MG63 (cell line): ENCODE data around the gene LYRM1. TPM values are rescaled to one million over a fixed set of nuclear protein-coding genes. Genes with fewer than 3 reads are reported as not detected.
"Not testable (repeated sequence)": the region's sequence is repeated elsewhere in the genome, so short reads cannot be mapped to it uniquely, and the experiment has no call there.

Source experiments
- DNase-seq: peaks from one replicate; pipeline ENCODE4 v3.0.0-alpha.2; 2020
- H3K27me3 ChIP-seq: fragments of 250-450 bp; sonication (Bioruptor Pico); 2 replicates; pipeline ENCODE4 v1.5.1; 2020; ENCODE audit warnings: mild to moderate bottlenecking, moderate library complexity
- H3K36me3 ChIP-seq: fragments of 250-450 bp; sonication (Bioruptor Pico); 2 replicates; pipeline ENCODE4 v1.5.1; 2020; ENCODE audit warnings: mild to moderate bottlenecking, moderate library complexity
- H3K4me3 ChIP-seq: fragments of 250-450 bp; sonication (Bioruptor Pico); 2 replicates; pipeline ENCODE4 v1.5.1; 2020; ENCODE audit warnings: mild to moderate bottlenecking, moderate library complexity
- H3K9me3 ChIP-seq: fragments of 250-450 bp; sonication (Bioruptor Pico); 2 replicates; pipeline ENCODE4 v1.5.1; 2020; ENCODE audit warnings: mild to moderate bottlenecking, moderate library complexity
- total RNA-seq: library from RNA; depleted of rRNA; stranded (reverse); fragments of >200 nt; shearing (Covaris generic); gene quantifications from 2 replicates; pipeline ENCODE4 v1.2.3, GENCODE V29; 2014; ENCODE audit warnings: low replicate concordance

LYRM1 gene
- total RNA-seq, 1 experiment from 2014 or later: 65.9 TPM

DNA sequence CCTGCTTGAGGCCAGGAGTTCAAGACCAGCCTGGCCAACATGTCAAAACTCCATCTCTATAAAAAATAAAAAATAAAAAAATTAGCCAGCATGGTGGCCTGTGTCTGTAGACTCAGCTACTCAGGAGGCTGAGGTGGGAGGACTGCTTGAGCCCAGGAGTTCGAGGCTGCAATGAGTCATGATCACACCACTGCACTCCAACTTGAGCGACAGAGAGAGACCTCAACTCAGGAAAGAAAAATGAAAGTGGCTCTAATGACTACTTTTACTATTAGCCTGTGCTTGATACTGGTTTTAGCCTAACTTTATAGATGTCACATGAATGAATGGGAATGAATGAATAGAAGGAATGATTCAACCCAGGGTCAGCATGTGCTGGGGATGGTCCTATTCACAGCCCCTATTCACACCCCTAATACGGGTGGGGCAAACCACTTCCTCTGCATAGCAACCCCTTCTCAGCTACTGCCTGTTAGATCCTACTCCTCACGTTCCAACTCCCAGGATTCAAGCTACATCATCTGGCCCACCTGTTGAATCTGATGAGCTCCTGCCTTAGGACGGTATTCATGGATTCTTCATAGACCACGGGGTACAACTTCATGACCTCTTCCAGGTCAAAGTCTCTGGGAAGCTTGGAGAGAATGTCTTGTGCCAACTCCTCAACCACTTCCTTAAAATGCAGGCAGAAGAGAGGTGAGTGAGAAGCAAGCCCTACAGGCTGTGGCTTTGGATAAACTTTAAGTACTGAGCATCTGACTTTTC lies 40.5 kb downstream of the LYRM1 start:
- H3K9me3 ChIP-seq: no peaks in the 10 kb centered on the region
- H3K4me3 ChIP-seq: no peak overlapping the region
- no peak for DNase-seq
- H3K27me3 ChIP-seq: no peaks in the 10 kb centered on the region
- no peaks in the 10 kb centered on the region for H3K36me3 ChIP-seq

DNA sequence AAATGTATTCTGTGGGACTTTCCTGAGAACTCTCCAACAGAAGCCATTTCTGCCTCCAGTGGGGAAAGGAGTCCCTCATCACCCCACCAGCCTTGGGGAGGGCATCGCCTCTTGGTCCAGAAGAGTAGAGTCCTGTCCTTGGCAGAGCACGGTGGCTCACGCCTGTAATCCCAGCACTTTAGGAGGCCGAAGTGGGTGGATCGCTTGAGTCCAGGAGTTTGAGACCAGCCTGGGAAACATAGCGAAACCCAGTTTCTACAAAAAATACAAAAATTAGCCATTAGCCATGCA lies 41.0 kb downstream of the LYRM1 start:
- no peaks in the 10 kb centered on the region for H3K36me3 ChIP-seq
- no peak overlapping the region for H3K4me3 ChIP-seq
- DNase-seq: no peak
- no peaks in the 10 kb centered on the region for H3K27me3 ChIP-seq
- no peaks in the 10 kb centered on the region for H3K9me3 ChIP-seq

DNA sequence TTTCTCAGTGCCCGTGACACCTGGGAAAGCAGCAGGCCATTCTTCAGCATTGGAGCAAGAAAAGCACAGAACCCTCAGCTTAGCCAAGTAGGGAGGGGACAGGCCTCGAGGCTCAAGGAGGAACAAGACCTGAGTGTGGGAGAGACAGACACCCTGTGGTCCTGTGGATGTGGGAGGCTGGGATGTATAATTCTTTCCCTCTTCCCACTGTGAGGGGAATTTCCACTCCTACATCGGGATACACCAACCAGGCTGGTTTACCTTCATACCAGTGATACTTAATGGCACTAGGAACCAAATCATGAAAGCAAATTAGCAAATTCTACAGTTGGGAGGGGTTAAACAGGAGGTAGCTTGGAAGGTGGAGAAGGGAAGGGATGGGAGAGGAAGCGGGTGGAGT lies 41.7 kb downstream of the LYRM1 start:
- no peaks in the 10 kb centered on the region for H3K27me3 ChIP-seq
- H3K36me3 ChIP-seq: no peaks in the 10 kb centered on the region
- DNase-seq: no peak
- no peak overlapping the region for H3K4me3 ChIP-seq
- no peaks in the 10 kb centered on the region for H3K9me3 ChIP-seq

GRCh38 chr16:20944861-20945574 lies 44.4 kb downstream of the LYRM1 start:
- Histone ChIP-seq H3K27me3 (no peaks in the 10 kb centered on the region), H3K4me3 (no peak overlapping the region), H3K9me3 (no peaks in the 10 kb centered on the region), H3K36me3 (no peaks in the 10 kb centered on the region)
- no peak for DNase-seq

GRCh38 chr16:20945575-20945875 lies 45.0 kb downstream of the LYRM1 start:
- not testable (repeated sequence) for H3K4me3 ChIP-seq, H3K9me3 ChIP-seq, H3K27me3 ChIP-seq, H3K36me3 ChIP-seq, DNase-seq

GRCh38 chr16:20946015-20946629 lies 45.6 kb downstream of the LYRM1 start:
- Histone ChIP-seq H3K36me3 (no peaks in the 10 kb centered on the region), H3K9me3 (no peaks in the 10 kb centered on the region), H3K27me3 (no peaks in the 10 kb centered on the region), H3K4me3 (no peak overlapping the region)
- DNase-seq: no peak

- no peaks in the 10 kb centered on the region for H3K9me3 ChIP-seq
- H3K36me3 ChIP-seq: no peaks in the 10 kb centered on the region
- H3K27me3 ChIP-seq: no peaks in the 10 kb centered on the region
- DNase-seq: no peak
- no peak overlapping the region for H3K4me3 ChIP-seq
Measured at GRCh38 chr16:20948444-20948843, 47.9 kb downstream of the LYRM1 start.

DNA sequence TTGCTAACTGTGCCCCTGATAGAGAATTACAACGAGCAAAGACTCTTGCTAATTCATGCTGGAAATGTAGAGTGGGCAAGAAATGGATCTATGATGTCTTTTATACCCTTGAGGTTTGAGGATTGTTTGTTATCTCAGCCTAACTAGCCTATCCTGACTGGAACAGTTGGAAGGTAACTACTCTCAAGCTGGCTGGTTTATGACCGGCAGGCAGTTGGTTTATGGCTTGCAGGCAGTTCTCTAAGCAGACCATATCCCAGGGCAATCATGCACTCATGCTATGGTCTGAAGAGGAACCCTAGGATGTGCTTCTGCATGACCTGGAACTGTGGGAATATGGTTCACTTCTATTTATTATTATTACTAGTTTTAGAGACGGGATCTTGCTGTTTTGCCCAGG lies 49.1 kb downstream of the LYRM1 start:
- Histone ChIP-seq H3K4me3 (no peak overlapping the region), H3K9me3 (no peaks in the 10 kb centered on the region), H3K36me3 (no peaks in the 10 kb centered on the region), H3K27me3 (no peaks in the 10 kb centered on the region)
- DNase-seq: no peak

DNA sequence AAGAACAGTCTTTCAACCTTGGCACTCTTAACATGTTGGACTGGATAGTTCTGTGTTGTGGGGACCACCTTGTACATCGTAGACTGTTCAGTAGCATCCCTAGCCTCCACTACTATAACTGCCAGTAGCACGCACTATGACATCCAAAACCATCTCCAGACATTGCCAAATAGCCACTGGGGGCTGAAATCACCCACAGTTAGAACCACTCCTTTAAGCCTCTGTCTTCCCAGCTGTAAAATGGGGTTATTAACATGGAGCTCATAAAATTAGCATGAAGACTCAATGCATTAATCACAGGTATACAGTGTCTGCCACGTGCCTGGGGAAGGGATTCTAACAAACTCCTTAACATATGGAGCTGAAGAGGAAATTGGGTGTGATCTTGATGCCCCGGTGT lies 49.7 kb downstream of the LYRM1 start:
- no peak for DNase-seq
- Histone ChIP-seq H3K27me3 (no peaks in the 10 kb centered on the region), H3K36me3 (no peaks in the 10 kb centered on the region), H3K9me3 (no peaks in the 10 kb centered on the region), H3K4me3 (no peak overlapping the region)

- H3K9me3 ChIP-seq: no peaks in the 10 kb centered on the region
- H3K4me3 ChIP-seq: no peak overlapping the region
- H3K36me3 ChIP-seq: no peaks in the 10 kb centered on the region
- DNase-seq: no peak
- no peaks in the 10 kb centered on the region for H3K27me3 ChIP-seq
Measured at GRCh38 chr16:20952139-20952920, 51.8 kb downstream of the LYRM1 start.

GRCh38 chr16:20954574-20954973 lies 54.0 kb downstream of the LYRM1 start:
- H3K4me3 ChIP-seq: no peak overlapping the region
- no peaks in the 10 kb centered on the region for H3K36me3 ChIP-seq
- H3K27me3 ChIP-seq: no peaks in the 10 kb centered on the region
- no peak for DNase-seq
- no peaks in the 10 kb centered on the region for H3K9me3 ChIP-seq

- no peaks in the 10 kb centered on the region for H3K36me3 ChIP-seq
- no peak overlapping the region for H3K4me3 ChIP-seq
- no peaks in the 10 kb centered on the region for H3K27me3 ChIP-seq
- DNase-seq: no peak
- H3K9me3 ChIP-seq: no peaks in the 10 kb centered on the region
Measured at GRCh38 chr16:20956319-20956718, 55.7 kb downstream of the LYRM1 start.

DNA sequence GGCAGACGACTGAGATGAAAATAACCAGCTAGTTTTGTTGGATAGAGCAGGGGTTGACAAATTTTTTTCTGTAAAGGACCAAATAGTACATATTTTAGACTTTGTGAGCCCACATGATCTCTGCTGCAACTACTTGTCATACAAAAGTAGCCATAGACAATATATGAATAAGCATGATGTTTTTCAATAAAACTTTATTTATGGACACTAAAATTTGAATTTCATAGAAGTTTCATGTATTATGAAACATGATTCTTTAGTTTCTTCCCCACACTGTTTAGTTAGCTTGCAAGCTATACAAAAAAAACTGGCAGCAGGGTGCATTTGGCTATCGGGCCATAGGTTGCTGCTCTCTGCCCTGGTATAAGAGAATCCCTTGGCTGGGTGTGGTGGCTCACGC lies 56.6 kb downstream of the LYRM1 start:
- no peak for DNase-seq
- no peaks in the 10 kb centered on the region for H3K27me3 ChIP-seq
- no peak overlapping the region for H3K4me3 ChIP-seq
- no peaks in the 10 kb centered on the region for H3K9me3 ChIP-seq
- no peaks in the 10 kb centered on the region for H3K36me3 ChIP-seq

- no peaks in the 10 kb centered on the region for H3K36me3 ChIP-seq
- no peak overlapping the region for H3K4me3 ChIP-seq
- no peaks in the 10 kb centered on the region for H3K27me3 ChIP-seq
- H3K9me3 ChIP-seq: no peaks in the 10 kb centered on the region
- no peak for DNase-seq
Measured at GRCh38 chr16:20960899-20961298, 60.3 kb downstream of the LYRM1 start.

- Histone ChIP-seq H3K36me3 (no peaks in the 10 kb centered on the region), H3K9me3 (no peaks in the 10 kb centered on the region), H3K4me3 (no peak overlapping the region), H3K27me3 (no peaks in the 10 kb centered on the region)
- no peak for DNase-seq
Measured at GRCh38 chr16:20968765-20969164, 68.2 kb downstream of the LYRM1 start.

- DNase-seq: no peak
- no peaks in the 10 kb centered on the region for H3K9me3 ChIP-seq
- no peaks in the 10 kb centered on the region for H3K27me3 ChIP-seq
- H3K36me3 ChIP-seq: no peaks in the 10 kb centered on the region
- H3K4me3 ChIP-seq: no peak overlapping the region
Measured at GRCh38 chr16:20969386-20969785, 68.8 kb downstream of the LYRM1 start.

DNA sequence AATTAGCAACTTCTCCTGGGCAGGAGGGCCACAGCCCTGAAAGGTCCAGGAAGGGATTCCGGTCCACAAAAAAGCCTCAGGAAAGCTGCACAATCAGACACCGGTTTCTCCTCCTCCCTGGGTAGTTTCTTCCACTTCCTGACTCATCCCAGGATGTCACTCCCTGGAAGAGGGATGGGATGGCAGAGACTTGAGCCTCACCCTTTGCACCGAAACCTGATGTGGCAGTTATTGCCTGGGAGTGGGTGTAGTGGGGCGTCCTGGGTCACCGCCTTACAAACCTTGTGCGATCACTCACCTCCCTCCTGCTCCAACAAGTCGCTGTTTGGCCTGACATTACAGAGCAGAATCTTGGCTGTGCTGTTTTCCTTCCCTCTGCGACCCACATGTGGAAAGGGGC lies 70.8 kb downstream of the LYRM1 start:
- H3K36me3 ChIP-seq: no peaks in the 10 kb centered on the region
- no peak overlapping the region for H3K4me3 ChIP-seq
- DNase-seq: no peak
- no peaks in the 10 kb centered on the region for H3K9me3 ChIP-seq
- H3K27me3 ChIP-seq: no peaks in the 10 kb centered on the region
